ENCODE results near the gene MSH6.

The MSH6 gene

DNA sequence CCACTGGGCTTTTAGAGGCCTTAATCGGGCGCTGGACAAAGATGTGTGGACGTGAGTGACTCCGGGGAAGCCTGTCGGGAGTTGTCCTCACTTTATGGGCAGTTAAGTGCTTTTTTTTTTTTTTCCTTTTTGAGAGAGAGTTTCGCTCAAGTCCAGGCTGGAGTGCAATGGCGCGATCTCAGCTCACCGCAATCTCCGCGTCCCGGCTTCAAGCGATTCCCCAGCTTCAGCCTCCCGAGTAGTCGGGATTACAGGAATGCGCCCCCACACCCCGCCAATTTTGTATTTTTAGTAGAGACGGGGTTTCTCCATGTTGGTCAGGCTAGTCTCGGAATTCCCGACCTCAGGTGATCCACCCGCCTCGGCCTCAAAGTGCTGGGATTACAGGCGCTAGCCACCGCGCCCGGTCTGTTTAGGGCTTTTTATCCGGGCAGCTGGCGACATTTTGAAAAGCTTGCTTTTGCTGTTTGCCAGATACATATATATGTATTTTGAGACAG lies 1.5 kb downstream of the MSH6 start:
- DNase-seq, result no peak

DNA sequence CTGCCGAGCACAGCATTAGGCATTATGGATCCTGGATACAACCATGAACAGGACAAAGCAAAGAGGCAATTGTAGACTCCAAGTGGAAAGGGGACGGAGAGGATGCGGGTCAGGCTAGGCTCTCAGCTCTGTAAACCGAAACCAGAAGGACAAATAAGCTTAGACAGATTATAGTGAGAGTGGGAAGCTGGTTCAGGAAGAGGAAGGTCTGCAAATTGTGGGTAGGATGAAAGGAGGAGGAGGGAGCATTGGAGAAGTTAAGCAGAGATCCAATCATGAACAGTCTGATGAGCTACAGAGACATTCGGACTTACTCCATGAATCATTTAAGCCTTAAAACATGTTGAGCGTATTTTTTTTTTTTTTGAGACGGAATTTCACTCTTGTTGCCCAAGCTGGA lies 3.0 kb downstream of the MSH6 start:
- DNase-seq, result no peak

DNA sequence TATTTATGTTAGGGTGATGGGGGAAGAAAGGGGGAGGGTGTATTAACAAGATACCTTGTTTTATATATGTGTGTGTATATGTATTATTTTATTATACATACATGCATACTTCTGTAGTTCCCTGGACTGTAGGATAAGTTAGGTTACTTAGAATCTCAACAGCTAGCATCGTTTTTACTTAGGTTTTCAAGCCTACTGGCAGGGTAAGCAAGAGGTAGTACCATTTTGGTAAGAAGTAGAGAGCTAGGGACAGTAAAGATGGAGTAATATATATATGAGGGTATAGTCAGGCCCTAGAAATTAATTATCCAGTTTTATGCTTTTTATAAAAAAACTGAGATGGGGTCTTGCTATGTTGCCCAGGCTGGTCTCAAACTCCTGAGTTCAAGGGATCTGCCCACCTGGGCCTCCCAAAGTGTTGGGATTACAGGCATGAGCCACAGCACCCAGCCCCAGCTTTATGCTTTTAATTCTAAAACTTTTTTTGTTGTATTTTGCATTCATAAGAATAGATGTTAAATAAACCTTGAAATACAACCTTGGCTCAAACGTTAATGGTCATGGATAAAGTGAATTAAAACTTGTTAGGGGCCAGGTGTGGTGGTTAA lies 13.2 kb downstream of the MSH6 start:
- no peak for DNase-seq

DNA sequence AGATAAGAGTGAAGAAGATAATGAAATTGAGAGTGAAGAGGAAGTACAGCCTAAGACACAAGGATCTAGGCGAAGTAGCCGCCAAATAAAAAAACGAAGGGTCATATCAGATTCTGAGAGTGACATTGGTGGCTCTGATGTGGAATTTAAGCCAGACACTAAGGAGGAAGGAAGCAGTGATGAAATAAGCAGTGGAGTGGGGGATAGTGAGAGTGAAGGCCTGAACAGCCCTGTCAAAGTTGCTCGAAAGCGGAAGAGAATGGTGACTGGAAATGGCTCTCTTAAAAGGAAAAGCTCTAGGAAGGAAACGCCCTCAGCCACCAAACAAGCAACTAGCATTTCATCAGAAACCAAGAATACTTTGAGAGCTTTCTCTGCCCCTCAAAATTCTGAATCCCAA lies 15.7 kb downstream of the MSH6 start:
- DNase-seq, result no peak

DNA sequence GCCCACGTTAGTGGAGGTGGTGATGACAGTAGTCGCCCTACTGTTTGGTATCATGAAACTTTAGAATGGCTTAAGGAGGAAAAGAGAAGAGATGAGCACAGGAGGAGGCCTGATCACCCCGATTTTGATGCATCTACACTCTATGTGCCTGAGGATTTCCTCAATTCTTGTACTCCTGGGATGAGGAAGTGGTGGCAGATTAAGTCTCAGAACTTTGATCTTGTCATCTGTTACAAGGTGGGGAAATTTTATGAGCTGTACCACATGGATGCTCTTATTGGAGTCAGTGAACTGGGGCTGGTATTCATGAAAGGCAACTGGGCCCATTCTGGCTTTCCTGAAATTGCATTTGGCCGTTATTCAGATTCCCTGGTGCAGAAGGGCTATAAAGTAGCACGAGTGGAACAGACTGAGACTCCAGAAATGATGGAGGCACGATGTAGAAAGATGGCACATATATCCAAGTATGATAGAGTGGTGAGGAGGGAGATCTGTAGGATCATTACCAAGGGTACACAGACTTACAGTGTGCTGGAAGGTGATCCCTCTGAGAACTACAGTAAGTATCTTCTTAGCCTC lies 16.2 kb downstream of the MSH6 start:
- no peak for DNase-seq

DNA sequence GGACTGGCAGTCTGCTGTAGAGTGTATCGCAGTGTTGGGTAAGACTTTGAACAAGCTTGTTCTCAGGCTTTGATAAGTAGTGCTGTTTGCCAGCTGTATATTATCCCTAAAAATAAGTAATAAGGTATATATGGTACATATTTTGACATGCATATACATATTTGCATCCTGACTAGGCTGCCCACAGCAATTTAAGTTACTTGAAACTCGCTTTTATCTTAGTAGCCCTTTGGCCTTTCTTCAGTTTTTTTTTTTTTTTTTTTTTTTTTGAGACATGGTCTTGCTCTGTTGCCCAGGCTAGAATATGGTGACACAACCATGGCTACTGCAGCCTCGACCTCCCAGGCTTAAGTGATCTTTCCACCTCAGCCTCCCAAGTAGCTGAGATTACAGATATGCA lies 18.2 kb downstream of the MSH6 start:
- no peak for DNase-seq

DNA sequence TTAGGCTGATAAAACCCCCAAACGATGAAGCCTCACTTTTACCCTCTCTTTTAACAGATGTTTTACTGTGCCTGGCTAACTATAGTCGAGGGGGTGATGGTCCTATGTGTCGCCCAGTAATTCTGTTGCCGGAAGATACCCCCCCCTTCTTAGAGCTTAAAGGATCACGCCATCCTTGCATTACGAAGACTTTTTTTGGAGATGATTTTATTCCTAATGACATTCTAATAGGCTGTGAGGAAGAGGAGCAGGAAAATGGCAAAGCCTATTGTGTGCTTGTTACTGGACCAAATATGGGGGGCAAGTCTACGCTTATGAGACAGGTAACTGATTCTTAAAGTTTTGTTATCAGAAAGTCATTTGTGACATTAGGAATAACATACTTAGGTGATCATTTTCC lies 20.4 kb downstream of the MSH6 start:
- DNase-seq, result no peak

DNA sequence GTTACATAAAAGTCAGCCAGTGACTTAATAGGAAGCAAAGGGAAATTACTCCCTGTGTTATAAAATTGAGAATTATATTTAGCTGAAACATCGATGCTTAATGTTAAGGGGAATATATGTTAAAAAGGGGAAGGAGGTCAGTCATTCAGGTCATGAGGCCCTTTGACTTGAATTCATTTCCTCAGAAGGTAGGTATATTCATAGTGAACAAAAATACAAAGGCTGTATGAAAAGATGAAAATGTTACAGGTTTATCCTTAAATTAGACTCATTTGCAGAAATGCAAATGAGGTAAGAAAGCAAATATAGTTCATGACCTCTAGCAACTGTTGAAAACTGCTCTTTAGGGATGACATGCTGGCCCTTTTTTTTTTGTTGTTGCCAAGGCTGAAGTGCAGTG lies 20.8 kb downstream of the MSH6 start:
- no peak for DNase-seq

DNA sequence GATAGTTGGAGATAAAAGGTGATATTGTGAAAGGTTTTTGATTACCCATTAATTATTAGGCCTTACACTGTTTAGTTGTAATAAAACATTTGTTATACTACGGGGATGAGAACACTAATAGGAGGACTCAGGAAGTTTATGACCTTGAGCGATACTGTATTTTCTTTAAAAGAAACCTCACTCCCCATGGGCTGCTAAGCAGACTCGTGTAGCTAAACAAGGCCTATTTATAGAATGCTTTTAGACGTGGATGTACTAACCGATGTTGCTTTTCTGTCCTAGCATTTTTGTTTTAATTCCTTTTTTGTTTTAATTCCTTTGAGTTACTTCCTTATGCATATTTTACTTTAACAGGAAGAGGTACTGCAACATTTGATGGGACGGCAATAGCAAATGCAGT lies 22.9 kb downstream of the MSH6 start:
- no peak for DNase-seq

DNA sequence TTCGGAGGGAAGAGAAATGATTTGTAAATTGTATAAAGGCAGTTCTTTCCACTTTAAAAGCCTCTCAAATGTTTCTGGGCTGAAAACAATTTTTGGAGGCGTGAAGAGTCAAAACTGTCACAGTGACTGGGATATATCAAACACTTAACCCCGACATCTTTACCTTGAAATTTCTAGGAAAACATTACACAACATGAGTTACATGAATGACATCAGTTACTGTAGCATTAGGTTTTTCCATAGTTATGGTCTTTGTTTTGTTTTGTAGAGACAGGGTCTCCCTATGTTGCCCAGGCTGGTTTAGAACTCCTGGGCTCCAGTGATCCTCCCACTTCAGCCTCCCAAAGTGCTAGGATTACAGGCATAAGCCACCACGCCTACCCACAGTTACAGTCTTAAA lies 25.7 kb downstream of the MSH6 start:
- no peak for DNase-seq

DNA sequence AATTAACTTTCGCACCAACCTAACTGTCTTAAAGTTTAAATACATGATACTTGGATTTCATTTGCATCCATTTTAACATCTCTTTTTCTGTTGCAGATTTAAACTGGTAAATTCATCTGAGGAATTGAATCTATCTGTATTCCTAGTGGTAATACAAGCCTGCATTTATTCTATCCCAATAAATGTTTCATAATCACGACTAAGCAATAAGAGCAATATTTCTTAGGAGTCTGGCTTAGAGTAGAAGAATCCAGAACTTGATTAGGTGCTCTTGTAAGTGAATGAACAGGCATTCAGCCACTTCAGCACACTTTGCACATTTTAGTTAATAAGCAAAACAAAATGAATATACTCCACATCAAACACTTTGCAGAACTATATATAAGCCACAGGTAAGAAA lies 27.0 kb downstream of the MSH6 start:
- DNase-seq, result no peak

DNA sequence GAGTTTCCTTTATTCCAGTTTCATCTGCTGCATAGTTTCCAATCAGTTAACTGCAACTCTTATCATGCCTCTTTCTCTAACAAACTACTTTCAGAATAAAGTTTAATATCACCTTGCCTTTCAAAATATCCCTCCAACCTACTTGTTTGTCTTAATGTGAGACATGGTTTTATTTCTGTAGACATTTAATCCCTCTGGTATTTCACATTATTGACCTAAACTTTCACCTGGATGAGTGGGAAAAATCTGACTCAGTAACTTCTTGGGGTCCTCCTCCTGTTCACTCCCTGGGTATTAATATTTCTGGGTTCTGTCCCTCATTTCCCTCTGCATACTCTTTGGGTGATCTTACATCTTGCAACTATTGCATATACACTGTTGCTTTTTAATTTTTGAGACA lies 27.9 kb downstream of the MSH6 start:
- no peak for DNase-seq

DNA sequence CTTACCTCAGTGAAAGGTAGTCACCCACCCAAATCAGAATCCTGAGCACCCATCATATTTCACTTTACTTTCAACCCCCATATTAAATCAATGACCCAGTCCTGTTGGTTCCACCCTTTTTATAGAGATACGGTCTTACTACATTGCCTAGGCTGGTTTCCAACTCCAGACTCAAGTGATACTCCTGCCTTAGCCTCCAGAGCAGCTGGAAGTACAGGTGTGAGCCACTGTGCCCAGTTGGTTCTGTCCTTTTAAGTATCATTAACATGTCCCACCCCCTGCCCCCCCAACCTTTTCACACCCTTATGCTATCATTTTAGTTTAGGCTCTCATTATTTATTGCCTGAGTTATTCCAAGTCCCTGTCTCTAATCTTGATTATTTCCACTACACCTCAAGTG lies 28.7 kb downstream of the MSH6 start:
- no peak for DNase-seq

DNA sequence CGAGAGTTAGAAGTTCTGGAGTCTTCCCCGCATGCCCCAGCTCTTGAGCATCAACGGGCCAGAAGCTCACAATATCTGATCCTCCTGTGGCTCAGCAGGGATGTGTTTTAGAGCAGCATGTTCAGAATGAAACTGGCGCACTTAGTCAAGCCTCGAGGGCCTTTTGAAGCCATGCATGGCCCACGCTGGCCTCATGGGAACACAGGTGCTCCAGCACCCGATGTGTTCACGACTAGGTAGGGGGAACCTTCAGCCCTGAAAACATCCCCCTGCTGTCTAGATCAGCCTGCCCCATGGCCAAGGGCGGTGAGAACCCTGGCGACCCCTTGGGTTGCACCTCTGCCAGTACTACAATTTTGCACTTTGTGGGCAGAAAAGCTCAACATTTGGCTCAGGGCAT lies 32.8 kb downstream of the MSH6 start:
- no peak for DNase-seq

DNA sequence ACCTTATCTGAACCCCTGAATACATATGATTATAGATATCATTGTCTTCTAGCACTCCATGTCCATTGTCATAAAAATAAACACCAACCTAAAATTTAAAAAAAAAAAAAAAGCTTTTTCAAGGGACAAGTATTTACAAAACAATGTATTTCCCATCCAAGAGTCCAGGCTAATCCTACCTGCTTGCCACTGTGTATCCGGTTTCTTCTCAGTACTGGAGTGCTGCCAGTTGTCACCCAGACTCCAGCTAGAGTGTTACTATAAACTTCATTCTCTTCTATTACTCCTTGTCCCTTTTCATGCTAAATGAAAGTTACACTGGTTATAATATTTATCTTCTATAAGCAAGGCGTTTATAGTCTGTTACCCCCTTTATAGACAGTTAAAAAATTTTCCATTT lies 35.8 kb downstream of the MSH6 start:
- DNase-seq, result no peak

DNA sequence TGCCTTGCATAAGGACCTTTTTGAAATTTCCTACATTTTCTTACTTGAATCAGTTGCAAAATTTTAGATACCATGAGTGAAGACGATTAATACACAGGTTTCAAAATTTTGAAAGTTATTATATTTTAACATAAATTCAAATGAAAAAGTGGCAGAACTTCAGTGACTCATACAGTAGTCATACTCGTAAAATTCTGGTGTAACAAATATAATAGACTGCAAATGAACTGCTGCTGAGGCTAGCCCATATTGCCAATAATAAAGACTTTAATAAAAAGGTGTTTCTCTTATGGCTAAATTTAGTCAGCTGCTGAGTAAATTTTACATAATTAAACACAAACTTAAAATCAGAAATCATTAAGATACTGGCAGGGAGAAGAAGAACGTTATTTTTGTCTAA lies 36.9 kb downstream of the MSH6 start:
- DNase-seq, result no peak

DNA sequence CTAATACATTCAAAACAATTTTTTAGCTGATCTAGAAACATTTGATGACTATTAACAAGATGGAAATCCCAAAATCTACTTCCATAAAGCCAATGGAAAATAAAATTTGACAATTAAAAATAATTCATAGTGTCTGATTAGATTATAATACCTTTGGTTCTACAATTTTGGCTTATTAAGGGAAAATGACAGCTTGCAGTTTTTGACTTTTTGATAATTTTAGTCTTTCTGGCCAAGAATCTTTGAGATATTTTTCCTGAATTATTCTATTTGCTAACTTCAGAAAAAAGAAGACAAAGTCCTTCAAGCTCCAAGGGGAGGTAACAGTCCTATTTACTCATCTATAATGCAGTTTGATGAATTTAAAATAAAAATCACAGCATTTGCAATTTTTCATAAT lies 39.6 kb downstream of the MSH6 start:
- no peak for DNase-seq

DNA sequence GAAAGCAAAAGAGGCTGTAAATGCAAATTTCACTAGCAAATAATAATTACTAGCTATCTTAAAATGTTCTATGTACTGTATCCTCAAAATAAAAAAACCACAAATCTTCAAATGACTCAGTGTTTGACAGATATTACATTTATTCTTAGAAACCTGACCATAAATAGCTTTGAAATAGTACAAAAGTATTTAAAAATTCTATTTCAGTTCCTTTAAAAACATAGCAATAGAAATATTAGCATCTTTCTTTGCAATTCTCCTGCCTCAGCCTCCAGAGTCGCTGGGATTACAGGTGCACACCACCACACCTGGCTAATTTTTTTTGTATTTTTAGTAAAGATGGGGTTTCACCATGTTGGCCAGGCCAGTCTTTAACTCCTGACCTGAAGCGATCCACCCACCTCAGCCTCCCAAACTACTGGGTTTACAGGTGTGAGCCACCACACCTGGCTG lies 50.6 kb downstream of the MSH6 start:
- no peak for DNase-seq

DNA sequence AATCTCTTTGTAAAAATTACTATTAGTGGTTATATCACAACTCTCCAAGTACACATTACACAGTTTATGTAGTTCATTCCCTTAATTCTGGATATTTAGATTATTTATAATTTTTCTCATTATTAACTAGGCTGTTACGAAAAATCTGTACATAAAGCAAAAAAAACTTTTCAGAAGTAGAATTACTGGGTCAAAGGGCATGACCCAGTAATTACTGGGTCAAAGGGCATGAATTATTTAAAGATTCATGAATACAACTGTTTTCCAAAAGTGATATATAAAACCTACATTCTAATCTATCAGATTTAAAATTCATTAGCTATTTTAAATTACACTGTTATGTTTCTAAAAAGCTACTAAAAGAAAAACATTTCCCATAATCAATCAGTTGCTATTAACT lies 55.3 kb downstream of the MSH6 start:
- no peak for DNase-seq

DNA sequence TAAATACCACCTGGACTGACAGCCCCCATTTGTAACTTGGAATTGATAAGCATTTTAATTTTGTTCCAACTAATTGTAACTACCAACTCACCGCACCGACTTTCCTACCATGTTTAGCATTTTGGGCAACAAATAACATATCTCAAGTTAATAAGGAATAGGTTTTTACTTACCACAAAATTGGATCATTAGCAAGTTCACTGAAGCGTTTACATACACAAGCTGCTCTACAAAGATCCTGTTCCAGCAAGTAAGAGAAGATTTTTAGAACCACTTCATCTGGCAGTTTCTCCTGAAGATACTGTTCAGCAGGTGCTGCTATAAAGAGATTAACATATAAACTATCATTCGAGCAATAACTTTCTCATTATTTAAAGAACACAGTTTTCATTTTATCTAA lies 55.7 kb downstream of the MSH6 start:
- no peak for DNase-seq

DNA sequence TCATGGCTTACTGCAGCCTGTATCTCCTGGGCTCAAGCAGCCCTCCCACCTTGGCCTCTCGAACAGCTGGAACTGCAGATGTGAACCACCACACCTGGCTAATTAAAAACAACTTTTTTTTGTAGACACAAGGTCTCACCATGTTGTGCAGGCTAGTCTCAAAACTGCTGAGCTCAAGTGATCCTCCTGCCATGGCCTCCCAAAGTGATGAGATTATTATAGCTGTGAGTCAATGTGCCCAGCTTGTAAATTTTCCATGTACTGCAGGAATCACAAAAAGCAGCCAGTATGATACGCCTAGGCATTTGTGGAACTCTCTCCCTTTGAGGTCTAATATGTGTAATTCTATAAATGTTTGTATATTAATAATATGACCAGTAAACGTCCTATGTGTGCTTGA lies 59.9 kb downstream of the MSH6 start:
- DNase-seq, result no peak

DNA sequence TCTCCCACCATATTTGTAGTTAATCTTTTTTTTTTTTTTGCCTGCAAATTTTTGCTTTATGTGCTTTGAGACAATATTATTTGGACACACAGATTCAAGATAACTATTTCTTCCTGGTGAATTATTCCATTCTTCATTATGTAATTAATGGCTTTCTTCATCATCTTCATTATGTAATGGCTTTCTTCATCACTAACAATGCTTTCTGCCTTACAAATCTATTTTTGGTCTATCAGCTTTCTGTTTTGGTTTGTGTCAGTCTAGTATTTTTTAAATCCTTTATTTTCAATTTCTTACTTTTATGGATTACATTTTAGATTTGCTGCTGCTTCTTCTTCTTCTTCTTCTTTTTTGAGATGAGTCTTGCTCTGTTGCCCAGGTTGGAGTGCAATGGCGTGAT lies 60.5 kb downstream of the MSH6 start:
- no peak for DNase-seq

DNA sequence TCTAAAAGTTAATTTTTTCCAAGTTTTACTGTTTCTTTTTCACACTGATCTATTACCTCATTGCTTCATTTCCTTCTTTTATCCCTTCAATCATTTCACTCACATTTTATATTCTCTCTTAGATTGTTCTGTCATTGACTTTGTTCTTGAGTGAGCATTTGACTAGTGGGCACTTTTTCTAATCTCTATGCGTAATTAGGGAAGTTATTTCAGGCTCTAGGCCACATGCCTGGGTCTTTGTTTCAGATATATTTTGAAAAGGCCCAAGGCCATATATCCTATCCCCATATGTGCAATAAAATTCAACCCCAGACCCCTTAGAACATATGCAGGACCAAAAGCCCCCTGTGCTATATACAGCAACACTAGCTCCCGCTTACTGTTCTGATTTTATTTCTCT lies 61.2 kb downstream of the MSH6 start:
- no peak for DNase-seq

DNA sequence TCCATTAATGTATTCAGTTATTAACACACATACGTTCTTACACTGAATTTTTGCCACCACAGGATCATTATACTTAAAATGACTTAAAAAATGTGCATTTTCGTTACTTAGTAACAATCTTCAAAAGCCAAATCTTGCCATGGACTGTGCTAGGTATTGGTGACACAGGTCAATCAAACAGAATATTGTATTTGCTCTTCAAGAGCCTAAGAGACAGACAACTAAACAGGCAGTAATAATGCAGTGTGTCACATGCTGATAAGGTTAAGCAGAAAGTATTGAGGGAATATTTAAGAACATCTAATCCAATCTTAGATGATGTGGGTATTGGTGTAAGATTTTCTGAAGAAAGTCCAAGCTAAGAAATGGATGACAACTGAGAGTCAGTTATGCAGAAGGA lies 66.4 kb downstream of the MSH6 start:
- DNase-seq, result no peak

DNA sequence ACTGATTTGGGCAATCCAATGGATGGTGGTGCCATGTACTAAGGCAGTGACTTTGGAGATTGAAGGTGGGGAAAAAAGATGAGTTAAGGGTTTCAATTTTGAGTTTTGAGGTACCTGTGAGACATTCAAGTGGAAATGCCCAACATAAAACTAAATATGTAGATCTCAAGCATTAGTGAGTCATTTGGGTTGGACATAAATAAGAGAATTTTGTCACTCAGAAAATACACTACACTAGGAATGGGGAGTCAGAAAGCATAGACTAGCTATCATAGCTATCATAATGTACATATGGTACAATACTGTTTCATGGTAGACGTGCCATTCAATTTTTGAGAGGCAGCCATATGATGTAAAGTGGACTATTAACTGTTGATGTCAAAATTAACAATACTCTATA lies 67.3 kb downstream of the MSH6 start:
- DNase-seq, result no peak

Measured in NCI-H187 treated with DMSO at 0.1 percent for 48 hours (cell line).